ENCODE results near the gene CIAO3.

- TF ChIP-seq CTCF (IDR thresholded peaks at IDR 0.05) (no peak), POLR2A (IDR thresholded peaks at IDR 0.05) (no peak), EP300 (IDR thresholded peaks at IDR 0.05) (no peak)
Measured at GRCh38 chr16:749010-749409, 8.2 kb upstream of the CIAO3 start.
